Activated naive CD4-positive, alpha-beta T cell treated with anti-CD3 and anti-CD28 coated beads for 36 hours (primary cell): ENCODE measurements around the gene SPTLC2. TPM values are rescaled to one million over a fixed set of nuclear protein-coding genes. Genes with fewer than 3 reads are reported as not detected.

ENCODE experiments used
- CTCF ChIA-PET: fragments of 350-600 bp; sonication (Branson Sonifier 250); formaldehyde crosslinking; loops from one replicate; lab custom pipeline; 2021; ENCODE audit warnings: antibody characterized with exemption; lab: Charles Lee
- DNase-seq: peaks from one replicate; pipeline ENCODE4 v3.0.0-alpha.2; 2020
- H3K27ac Mint-ChIP-seq: one replicate; pipeline ENCODE4 v1.8.0; 2021; ENCODE audit warnings: mild to moderate bottlenecking, mixed read lengths
- H3K27me3 Mint-ChIP-seq: one replicate; pipeline ENCODE4 v1.8.0; 2021; ENCODE audit warnings: low read depth, mixed read lengths
- H3K36me3 Mint-ChIP-seq: one replicate; pipeline ENCODE4 v1.8.0; 2021; ENCODE audit warnings: low read depth, mixed read lengths
- H3K4me1 Mint-ChIP-seq: one replicate; pipeline ENCODE4 v1.8.0; 2021; ENCODE audit warnings: low read depth, mixed read lengths
- H3K4me3 Mint-ChIP-seq: one replicate; pipeline ENCODE4 v1.8.0; 2021; ENCODE audit warnings: mild to moderate bottlenecking, moderate library complexity, mixed read lengths
- H3K9me3 Mint-ChIP-seq: one replicate; pipeline ENCODE4 v1.8.0; 2021; ENCODE audit warnings: mixed read lengths
- intact Hi-C: fragments of 100-400 bp; cut with micrococcal nuclease; formaldehyde crosslinking; loops from one replicate; pipeline ENCODE4 v1.15.1; 2023
- total RNA-seq, 2 experiments: library from RNA; stranded (reverse); gene quantifications; one replicate each; pipeline ENCODE4 v1.2.3, GENCODE V29; 2021

Gene SPTLC2
- total RNA-seq, 2 experiments from 2014 or later: 16.1 to 18.1 TPM

DNA sequence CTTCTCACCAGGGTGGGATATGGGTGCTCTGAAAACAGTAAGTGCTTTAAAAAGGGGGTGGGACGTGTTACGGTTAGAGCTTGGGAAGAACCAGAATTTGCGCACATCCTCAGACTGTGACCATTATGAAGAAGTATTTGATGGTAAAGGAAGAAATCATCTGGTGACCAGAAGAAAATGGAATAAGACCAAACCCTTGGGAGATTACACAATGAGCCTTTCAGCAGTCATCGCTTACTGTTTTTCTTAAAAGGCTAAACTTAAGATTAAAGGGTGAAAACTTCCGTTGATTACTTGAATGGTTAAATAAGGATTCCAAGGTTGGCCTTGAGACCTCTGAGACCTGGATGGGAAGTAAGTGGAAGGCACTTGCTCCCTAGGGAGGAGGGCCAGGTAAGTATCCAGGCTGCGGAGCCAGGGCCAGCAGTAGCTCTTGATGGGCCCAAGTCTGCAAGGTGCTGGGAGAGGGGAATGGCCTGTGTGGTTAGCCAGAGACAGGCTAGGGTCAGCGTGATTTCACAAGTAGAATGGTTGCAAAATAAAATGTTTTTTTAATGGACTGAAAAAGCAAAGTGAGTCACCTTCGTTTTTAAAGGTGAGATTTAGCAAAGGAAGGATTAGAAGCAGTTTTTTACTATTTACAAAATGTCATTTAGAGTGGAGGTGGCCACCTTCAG, 104.8 kb downstream of the SPTLC2 start:
- no peak for DNase-seq
- no peak overlapping the region for H3K4me3 Mint-ChIP-seq
- no peaks in the 10 kb centered on the region for H3K4me1 Mint-ChIP-seq
- CTCF ChIA-PET: interaction anchor here (0.5 to 0.7 kb wide), 2 partner anchors 17 to 225 kb away, joined by 3 to 4 read pairs; no protein-coding TSS in a partner anchor
- intact Hi-C loops: no loop called here
- no peaks in the 10 kb centered on the region for H3K27me3 Mint-ChIP-seq
- no peak overlapping the region for H3K27ac Mint-ChIP-seq
- no peaks in the 10 kb centered on the region for H3K9me3 Mint-ChIP-seq
- peaks cover 51% of the 10 kb centered on the region for H3K36me3 Mint-ChIP-seq

DNA sequence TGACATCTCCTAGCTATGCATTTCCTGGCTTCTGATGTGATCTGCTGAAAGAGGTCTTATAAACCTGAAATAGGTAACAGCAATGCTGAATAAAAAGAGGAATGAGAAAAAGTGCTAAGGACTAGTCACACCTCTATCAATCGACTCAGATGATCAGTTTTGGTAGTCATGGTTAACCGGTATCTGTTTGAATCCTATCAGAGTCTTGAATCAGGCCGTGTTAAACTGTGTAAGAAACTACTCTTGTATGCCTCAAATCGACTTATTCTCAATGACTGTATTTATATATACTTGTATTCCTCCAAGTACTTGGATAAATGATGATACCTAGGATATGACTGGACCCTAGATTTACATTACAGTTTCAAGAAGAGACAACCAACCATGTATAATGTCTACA, 107.1 kb downstream of the SPTLC2 start:
- CTCF ChIA-PET: no interaction called here
- Mint-ChIP-seq H3K4me1 (no peaks in the 10 kb centered on the region), H3K27ac (no peak overlapping the region), H3K9me3 (no peaks in the 10 kb centered on the region), H3K27me3 (no peaks in the 10 kb centered on the region), H3K4me3 (no peak overlapping the region), H3K36me3 (peaks cover 43% of the 10 kb centered on the region)
- DNase-seq: no peak
- intact Hi-C loops: no loop called here

DNA sequence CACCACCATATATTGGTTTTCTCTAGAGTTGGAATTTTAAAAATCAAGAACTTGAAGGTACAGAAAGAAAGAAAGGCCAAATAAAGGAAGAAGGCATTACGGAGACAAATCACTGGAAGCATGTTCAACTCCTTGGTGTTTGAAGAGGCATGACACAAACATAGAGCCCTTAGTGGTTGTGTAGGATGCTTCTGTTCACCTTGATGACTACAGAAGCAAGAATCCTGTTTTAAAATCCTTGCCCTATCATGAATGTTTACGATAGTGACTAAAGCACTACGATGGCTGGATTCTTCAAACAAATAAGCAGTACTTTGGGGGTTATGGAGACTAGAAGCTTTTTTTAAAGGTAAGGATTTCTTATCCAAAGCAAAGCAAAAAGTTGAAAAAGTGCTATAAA, 107.6 kb downstream of the SPTLC2 start:
- Mint-ChIP-seq H3K4me3 (no peak overlapping the region), H3K9me3 (no peaks in the 10 kb centered on the region), H3K4me1 (no peaks in the 10 kb centered on the region), H3K36me3 (peaks cover 43% of the 10 kb centered on the region), H3K27me3 (no peaks in the 10 kb centered on the region), H3K27ac (no peak overlapping the region)
- no peak for DNase-seq
- CTCF ChIA-PET: interaction anchor here (1.4 kb wide), 1 partner anchor 50 kb away, joined by 4 read pairs; no protein-coding TSS in a partner anchor
- intact Hi-C loops: no loop called here

DNA sequence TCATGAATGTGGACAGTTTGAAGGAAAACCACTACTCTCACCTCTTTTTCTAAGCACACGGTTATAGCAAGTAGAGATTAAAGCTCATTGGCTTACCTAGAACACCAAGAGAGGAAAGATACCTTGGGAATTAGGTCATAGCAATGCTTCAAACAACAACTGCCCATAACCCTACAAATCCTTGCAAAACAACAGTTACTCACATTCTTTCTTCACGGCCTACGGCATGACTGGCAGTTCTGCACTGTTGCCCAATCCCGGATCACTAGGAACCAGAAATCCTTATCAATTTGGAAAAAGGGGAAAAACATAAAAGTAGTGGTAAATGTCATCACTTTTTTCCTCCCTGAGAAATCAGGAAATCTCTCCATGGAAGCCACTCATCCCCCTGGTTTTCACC, 108.2 kb downstream of the SPTLC2 start:
- intact Hi-C loops: no loop called here
- Mint-ChIP-seq H3K9me3 (peaks cover 2% of the 10 kb centered on the region), H3K27me3 (no peaks in the 10 kb centered on the region), H3K4me1 (no peaks in the 10 kb centered on the region), H3K27ac (no peak overlapping the region), H3K36me3 (peaks cover 40% of the 10 kb centered on the region), H3K4me3 (no peak overlapping the region)
- no peak for DNase-seq
- CTCF ChIA-PET: interaction anchor here (0.5 to 1.4 kb wide), 2 partner anchors 49 to 269 kb away, joined by 3 to 4 read pairs; no protein-coding TSS in a partner anchor

GRCh38 chr14:77507762-77508161, 108.7 kb downstream of the SPTLC2 start:
- no peaks in the 10 kb centered on the region for H3K27me3 Mint-ChIP-seq
- no peaks in the 10 kb centered on the region for H3K4me1 Mint-ChIP-seq

DNA sequence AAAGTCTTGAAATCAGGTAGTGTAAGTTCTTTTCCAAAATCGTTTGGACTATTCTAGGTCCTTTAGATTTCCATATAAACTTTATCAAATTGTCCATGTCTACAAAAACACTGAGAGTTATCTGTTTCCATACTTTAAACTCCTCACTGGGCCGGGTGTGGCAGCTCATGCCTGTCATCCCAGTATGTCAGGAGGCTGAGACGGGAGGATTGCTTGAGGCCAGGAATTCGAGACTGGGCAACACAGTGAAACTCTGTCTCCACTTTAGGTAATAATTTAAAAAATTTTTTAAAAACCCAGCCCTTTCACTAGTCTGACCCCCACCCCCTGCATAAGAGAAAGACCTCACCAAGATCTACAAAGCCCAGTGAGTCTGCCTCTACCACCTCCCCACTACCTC, 111.4 kb downstream of the SPTLC2 start:
- no peaks in the 10 kb centered on the region for H3K4me1 Mint-ChIP-seq
- DNase-seq: no peak
- H3K36me3 Mint-ChIP-seq: peaks cover 18% of the 10 kb centered on the region
- CTCF ChIA-PET: interaction anchor here (0.6 kb wide), 1 partner anchor 132 kb away, joined by 3 read pairs; no protein-coding TSS in a partner anchor
- peaks cover 7% of the 10 kb centered on the region for H3K27me3 Mint-ChIP-seq
- intact Hi-C loops: no loop called here
- no peak overlapping the region for H3K27ac Mint-ChIP-seq
- H3K9me3 Mint-ChIP-seq: peaks cover 6% of the 10 kb centered on the region
- no peak overlapping the region for H3K4me3 Mint-ChIP-seq

More at GRCh38 chr14:77507762-77508161, 108.7 kb downstream of the SPTLC2 start:
- Mint-ChIP-seq H3K9me3 (peaks cover 6% of the 10 kb centered on the region), H3K36me3 (peaks cover 40% of the 10 kb centered on the region), H3K4me3 (no peak overlapping the region), H3K27ac (no peak overlapping the region)
- no peak for DNase-seq
- intact Hi-C loops: no loop called here
- CTCF ChIA-PET: interaction anchor here (0.5 to 1.4 kb wide), 3 partner anchors 21 to 269 kb away, joined by 3 to 4 read pairs (median 3); no protein-coding TSS in a partner anchor

DNA sequence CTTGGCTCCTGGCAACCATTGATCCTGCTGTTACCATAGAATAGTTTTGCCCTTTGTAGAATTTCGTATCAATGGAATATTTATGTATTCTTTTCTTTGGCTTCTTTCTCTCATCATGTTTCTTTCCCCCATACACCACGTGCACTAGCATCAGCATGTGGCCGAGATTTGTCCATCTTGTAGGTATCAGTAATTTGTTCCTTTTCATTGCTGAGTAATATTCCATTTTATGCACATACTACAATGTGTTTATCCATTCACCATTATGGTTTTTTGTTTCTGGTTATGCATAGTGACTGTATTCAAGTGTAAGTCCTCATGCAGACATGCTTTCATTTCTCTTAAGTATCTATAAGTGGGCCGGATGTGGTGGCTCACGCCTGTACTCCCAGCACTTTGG, 113.3 kb downstream of the SPTLC2 start:
- Mint-ChIP-seq H3K4me3 (no peak overlapping the region), H3K9me3 (peaks cover 6% of the 10 kb centered on the region), H3K27me3 (peaks cover 17% of the 10 kb centered on the region), H3K27ac (no peak overlapping the region), H3K36me3 (peaks cover 10% of the 10 kb centered on the region), H3K4me1 (no peaks in the 10 kb centered on the region)
- CTCF ChIA-PET: no interaction called here
- no peak for DNase-seq
- intact Hi-C loops: no loop called here

DNA sequence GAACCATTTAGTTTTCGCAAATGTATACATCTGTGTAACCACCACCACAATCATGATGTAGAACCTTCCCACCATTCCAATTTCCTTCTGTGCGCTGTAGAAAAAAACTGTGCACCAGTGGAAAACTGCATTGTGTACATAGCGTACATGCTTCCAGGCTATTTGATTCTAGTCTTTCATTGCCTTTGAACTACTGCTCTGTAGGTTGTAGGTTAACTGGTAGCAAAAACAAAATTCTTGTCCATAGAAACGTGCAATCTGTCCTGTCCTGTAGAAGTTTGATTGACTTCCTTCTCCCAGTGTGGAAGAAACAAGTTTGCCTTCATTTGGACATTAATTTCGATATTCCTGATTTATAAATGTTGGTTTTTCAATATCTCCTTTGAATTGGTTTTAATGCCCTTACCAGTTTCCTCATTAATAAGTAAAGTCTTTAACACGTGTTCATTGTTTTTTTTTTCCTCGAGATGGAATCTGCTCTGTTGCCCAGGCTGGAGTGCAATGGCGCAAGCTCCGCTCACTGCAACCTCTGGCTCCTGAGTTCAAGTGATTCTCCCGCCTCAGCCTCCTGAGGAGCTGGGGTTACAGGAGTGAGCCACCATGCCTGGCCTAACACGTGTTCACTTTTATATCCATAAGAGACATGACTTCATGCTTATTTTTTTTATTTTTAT, 114.2 kb downstream of the SPTLC2 start:
- DNase-seq: no peak
- peaks cover 3% of the 10 kb centered on the region for H3K36me3 Mint-ChIP-seq
- H3K27ac Mint-ChIP-seq: no peak overlapping the region
- intact Hi-C loops: no loop called here
- H3K4me1 Mint-ChIP-seq: peaks cover 4% of the 10 kb centered on the region
- peaks cover 25% of the 10 kb centered on the region for H3K27me3 Mint-ChIP-seq
- CTCF ChIA-PET: no interaction called here
- H3K9me3 Mint-ChIP-seq: peaks cover 6% of the 10 kb centered on the region
- H3K4me3 Mint-ChIP-seq: no peak overlapping the region

DNA sequence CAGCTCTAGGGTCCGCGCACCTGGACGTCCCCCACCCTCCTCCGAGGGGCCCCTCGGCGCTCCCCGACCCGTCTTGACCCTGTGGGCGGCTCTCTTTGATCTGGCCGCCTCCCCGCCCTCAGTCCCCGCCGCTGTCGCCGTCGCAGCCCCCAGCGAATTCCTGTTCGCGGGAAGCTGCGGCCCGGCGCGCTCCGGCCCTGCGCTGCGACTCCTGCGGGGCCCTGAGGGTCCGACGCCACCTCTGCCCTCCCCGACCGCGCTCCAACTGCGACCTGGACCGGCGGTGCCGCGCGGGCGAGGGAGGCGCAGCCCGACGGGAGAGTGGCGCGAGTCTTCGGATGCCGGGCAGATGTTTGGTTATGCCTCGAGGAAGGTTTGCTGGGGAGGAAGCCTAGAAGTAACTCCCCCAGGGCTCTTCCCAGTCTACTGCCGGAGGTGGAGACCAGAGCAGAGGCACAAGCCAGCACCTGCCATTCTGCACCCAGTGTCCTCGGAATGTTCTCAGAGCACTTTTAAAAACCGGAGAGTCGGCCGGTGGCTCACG, 117.4 kb downstream of the SPTLC2 start:
- no peak overlapping the region for H3K27ac Mint-ChIP-seq
- H3K27me3 Mint-ChIP-seq: peaks cover 36% of the 10 kb centered on the region
- H3K36me3 Mint-ChIP-seq: no peaks in the 10 kb centered on the region
- no peak for DNase-seq
- intact Hi-C loops: no loop called here
- CTCF ChIA-PET: no interaction called here
- peak overlapping the region; percentile 50 for H3K4me3 Mint-ChIP-seq
- H3K4me1 Mint-ChIP-seq: peaks cover 4% of the 10 kb centered on the region
- peaks cover 6% of the 10 kb centered on the region for H3K9me3 Mint-ChIP-seq

GRCh38 chr14:77498120-77498979, 118.1 kb downstream of the SPTLC2 start, which contains the start of gene ISM2:
TSS of gene ISM2 (minus strand) at chr14:77498816. CDS start at chr14:77498793, 23 bp downstream.
- intact Hi-C loops: no loop called here
- Mint-ChIP-seq H3K4me3 (peak within 1 kb of the TSS; percentile 52), H3K36me3 (no peaks in the 10 kb centered on the region), H3K27me3 (peaks cover 36% of the 10 kb centered on the region), H3K4me1 (peaks cover 4% of the 10 kb centered on the region), H3K27ac (no peak within 1 kb of the TSS), H3K9me3 (peaks cover 5% of the 10 kb centered on the region)
- CTCF ChIA-PET: no interaction called here
- peak; percentile 43 for DNase-seq

DNA sequence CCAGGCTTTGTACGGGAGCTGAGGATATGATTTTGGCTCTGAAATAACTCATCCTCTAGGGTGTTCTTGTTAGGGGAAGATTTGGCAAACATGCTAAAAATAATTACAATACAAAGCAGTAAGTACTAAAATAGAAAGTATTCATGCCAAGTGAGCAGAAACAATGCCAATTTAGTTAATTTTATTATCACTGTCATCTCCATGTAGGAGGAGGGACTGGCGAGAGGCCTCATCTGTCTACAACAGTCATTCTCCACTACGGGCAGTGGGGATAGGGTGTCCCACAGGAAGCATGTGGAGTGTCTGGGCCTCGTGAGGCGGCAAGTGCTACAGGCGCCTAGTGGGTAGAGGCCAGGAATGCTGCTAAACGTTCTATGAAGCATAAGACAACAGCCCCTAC, 121.1 kb downstream of the SPTLC2 start:
- peaks cover 4% of the 10 kb centered on the region for H3K4me1 Mint-ChIP-seq
- DNase-seq: no peak
- H3K4me3 Mint-ChIP-seq: no peak overlapping the region
- CTCF ChIA-PET: interaction anchor here (0.7 kb wide), 1 partner anchor 398 kb away, joined by 4 read pairs; no protein-coding TSS in a partner anchor
- peaks cover 32% of the 10 kb centered on the region for H3K27me3 Mint-ChIP-seq
- no peaks in the 10 kb centered on the region for H3K36me3 Mint-ChIP-seq
- H3K27ac Mint-ChIP-seq: no peak overlapping the region
- H3K9me3 Mint-ChIP-seq: no peaks in the 10 kb centered on the region
- intact Hi-C loops: no loop called here

GRCh38 chr14:77491056-77491455, 125.4 kb downstream of the SPTLC2 start:
- CTCF ChIA-PET: no interaction called here
- no peaks in the 10 kb centered on the region for H3K36me3 Mint-ChIP-seq
- no peak for DNase-seq
- H3K4me1 Mint-ChIP-seq: no peaks in the 10 kb centered on the region
- peaks cover 5% of the 10 kb centered on the region for H3K27me3 Mint-ChIP-seq
- no peak overlapping the region for H3K4me3 Mint-ChIP-seq
- no peaks in the 10 kb centered on the region for H3K9me3 Mint-ChIP-seq
- no peak overlapping the region for H3K27ac Mint-ChIP-seq
- intact Hi-C loops: no loop called here
